ENCODE measurements around the gene SMYD3. TPM values are rescaled to one million over a fixed set of nuclear protein-coding genes. Genes with fewer than 3 reads are reported as not detected.

The SMYD3 gene
- total and polyA plus RNA-seq, 9 of the 15 experiments (the other 6 are each of a cell fraction or from before 2014, with no cell fraction given), result 128 to 440 (median 197) TPM

- TF ChIP-seq E2F6 (IDR thresholded peaks at IDR 0.05; ENCODE audit: borderline replicate concordance in 1 of 2, extremely low read depth in 1 of 2, insufficient read depth in 1 of 2, insufficient read length in 1 of 2, low read depth in 1 of 2, low read length in 1 of 2, poor library complexity in 1 of 2, severe bottlenecking in 1 of 2) (peak in 1 of 2 experiments; percentile 31), RB1 (IDR thresholded peaks at IDR 0.05; ENCODE audit: low read depth) (no peak), RNF219 (CRISPR knock-in tag; IDR thresholded peaks at IDR 0.05) (no peak), ZBTB43 (CRISPR knock-in tag; IDR thresholded peaks at IDR 0.05) (no peak), ZNF174 (CRISPR knock-in tag; IDR thresholded peaks at IDR 0.05) (no peak), ZNF184 (CRISPR knock-in tag; IDR thresholded peaks at IDR 0.05) (no peak), HNRNPLL (IDR thresholded peaks at IDR 0.05; ENCODE audit: low read depth, low read length, poor library complexity, severe bottlenecking) (no peak), ZNF133 (CRISPR knock-in tag; IDR thresholded peaks at IDR 0.05) (no peak), TAF7 (tag; IDR thresholded peaks at IDR 0.05) (no peak), NFRKB (IDR thresholded peaks at IDR 0.05; ENCODE audit: low read depth) (no peak), SLC30A9 (CRISPR knock-in tag; IDR thresholded peaks at IDR 0.05) (no peak), POLR2AphosphoS2 (IDR thresholded peaks at IDR 0.05; ENCODE audit: low read length) (no peak), MYC (IDR thresholded peaks at IDR 0.05; ENCODE audit: low read depth, low read length) (0 out of 2 replicates have a peak, but pooled peaks have one; percentile 13), MYC (CRISPR knock-in tag; IDR thresholded peaks at IDR 0.05; ENCODE audit: borderline replicate concordance, low read depth) (no peak), ETV1 (tag; conservative IDR thresholded peaks at IDR 0.05; ENCODE audit: low read depth) (0 out of 2 replicates have a peak, but pooled peaks have one; percentile 28), PTTG1 (tag; IDR thresholded peaks at IDR 0.05; ENCODE audit: low read depth) (no peak), KLF13 (tag; IDR thresholded peaks at IDR 0.05; ENCODE audit: borderline replicate concordance, low read depth) (no peak), NCOA2 (IDR thresholded peaks at IDR 0.05; ENCODE audit: partially characterized antibody in 2 of 2) (no peak), KLF6 (CRISPR knock-in tag; IDR thresholded peaks at IDR 0.05; ENCODE audit: borderline replicate concordance) (no peak), SPI1 (IDR thresholded peaks at IDR 0.05; ENCODE audit: borderline replicate concordance, low read depth, low read length) (0 out of 2 replicates have a peak, but pooled peaks have one; percentile 3)
Measured at GRCh38 chr1:245710961-245711903, 795.8 kb downstream of the SMYD3 start (continued).

Data from K562 (cell line).